ENCODE data around the gene NKAP.
A peak's percentile ranks its signal among the peaks of the same experiment; 100 is the strongest.
"Not testable (repeated sequence)": the region's sequence is repeated elsewhere in the genome, so short reads cannot be mapped to it uniquely, and the experiment has no call there.

The NKAP gene

GRCh38 chrX:119943185-119943988 lies at the start of gene NKAP:
Gene NKAP, minus strand, starts transcription at chrX:119943751. Its CDS starts 146 bp downstream, at chrX:119943605.
- peak; percentile 70 for DNase-seq

GRCh38 chrX:119991005-119991787 lies 47.6 kb upstream of the NKAP start:
- DNase-seq: no peak

GRCh38 chrX:119990556-119991004 lies 47.0 kb upstream of the NKAP start:
- no peak for DNase-seq

- no peak for DNase-seq
These were observed 46.5 kb upstream of the NKAP start for GRCh38 chrX:119989905-119990555.

GRCh38 chrX:119986203-119986602 lies 42.7 kb upstream of the NKAP start:
- DNase-seq: no peak

GRCh38 chrX:119984652-119985051 lies 41.1 kb upstream of the NKAP start:
- DNase-seq: no peak

GRCh38 chrX:119983494-119983893 lies 39.9 kb upstream of the NKAP start:
- DNase-seq: no peak

GRCh38 chrX:119982145-119982544 lies 38.6 kb upstream of the NKAP start:
- DNase-seq: no peak

GRCh38 chrX:119981286-119982070 lies 37.9 kb upstream of the NKAP start:
- no peak for DNase-seq

GRCh38 chrX:119977172-119977571 lies 33.6 kb upstream of the NKAP start:
- DNase-seq: not testable (repeated sequence)

GRCh38 chrX:119971184-119971583 lies 27.6 kb upstream of the NKAP start:
- no peak for DNase-seq

GRCh38 chrX:119970574-119970973 lies 27.0 kb upstream of the NKAP start:
- no peak for DNase-seq

GRCh38 chrX:119966837-119967236 lies 23.3 kb upstream of the NKAP start:
- DNase-seq: not testable (repeated sequence)

- DNase-seq: no peak
These were observed 17.1 kb upstream of the NKAP start for GRCh38 chrX:119960625-119961024.

GRCh38 chrX:119955807-119956570 lies 12.4 kb upstream of the NKAP start:
- DNase-seq: not testable (repeated sequence)

- no peak for DNase-seq
These were observed 10.8 kb upstream of the NKAP start for GRCh38 chrX:119954374-119954773.

- no peak for DNase-seq
These were observed 4.8 kb upstream of the NKAP start for GRCh38 chrX:119948381-119948780.

GRCh38 chrX:119945481-119945880 lies 1.9 kb upstream of the NKAP start:
- DNase-seq: no peak

GRCh38 chrX:119942831-119943184 lies 743 bp downstream of the NKAP start:
- DNase-seq: no peak

GRCh38 chrX:119942173-119942819 lies 1.3 kb downstream of the NKAP start:
- no peak for DNase-seq

GRCh38 chrX:119941336-119941735 lies 2.2 kb downstream of the NKAP start:
- DNase-seq: no peak

All from stimulated activated CD4-positive, alpha-beta T cell treated with anti-CD3 and anti-CD28 coated beads, Interleukin-4, amount 100 ng/mL, for 1 hour (primary cell).